Umbilical cord (tissue), 1 donor: ENCODE results near the gene GSG1L. TPM values are rescaled to one million over a fixed set of nuclear protein-coding genes. Genes with fewer than 3 reads are reported as not detected.

Experiments
- total RNA-seq: library from RNA; depleted of rRNA; stranded (reverse); fragments of >200 nt; gene quantifications from one replicate; pipeline ENCODE4 v1.2.3, GENCODE V29; 2014; ENCODE audit warnings: low replicate concordance; ENCODE audit not compliant: insufficient read depth

Gene GSG1L
- total RNA-seq, 1 donor from 2014 or later: not detected

Other genes with a start within 250 kb of the GSG1L start
- 140 TPM for gene XPO6, start 148.3 kb upstream of the GSG1L start, total RNA-seq
- gene SBK1, start 228.8 kb upstream of the GSG1L start, total RNA-seq: 0.24 TPM